Ureter (tissue), 1 donor: Measurements from ENCODE around the gene STARD5. TPM values are rescaled to one million over a fixed set of nuclear protein-coding genes. Genes with fewer than 3 reads are reported as not detected.
"Not testable (repeated sequence)": the region's sequence is repeated elsewhere in the genome, so short reads cannot be mapped to it uniquely, and the experiment has no call there.

Experiments used
- DNase-seq: peaks from one replicate; pipeline ENCODE4 v3.0.0-alpha.2; 2020; ENCODE audit warnings: low spot score
- total RNA-seq: library from RNA; stranded (reverse); gene quantifications from one replicate; pipeline ENCODE4 v1.2.4, GENCODE V29; 2023
- donor health status: DM: yes; HTN: yes; CAD: no.

STARD5 gene
- total RNA-seq: 17.5 TPM

GRCh38 chr15:81323944-81324881 lies at the start of gene STARD5:
TSS of gene STARD5 (minus strand) at chr15:81324141. CDS start at chr15:81324099, 42 bp downstream.
- DNase-seq: peak; percentile 99

GRCh38 chr15:81373176-81373575 lies 49.2 kb upstream of the STARD5 start:
- no peak for DNase-seq

GRCh38 chr15:81372575-81372974 lies 48.6 kb upstream of the STARD5 start:
- no peak for DNase-seq

GRCh38 chr15:81363718-81364500 lies 40.0 kb upstream of the STARD5 start:
- no peak for DNase-seq

GRCh38 chr15:81363276-81363675 lies 39.3 kb upstream of the STARD5 start:
- DNase-seq: no peak

DNA sequence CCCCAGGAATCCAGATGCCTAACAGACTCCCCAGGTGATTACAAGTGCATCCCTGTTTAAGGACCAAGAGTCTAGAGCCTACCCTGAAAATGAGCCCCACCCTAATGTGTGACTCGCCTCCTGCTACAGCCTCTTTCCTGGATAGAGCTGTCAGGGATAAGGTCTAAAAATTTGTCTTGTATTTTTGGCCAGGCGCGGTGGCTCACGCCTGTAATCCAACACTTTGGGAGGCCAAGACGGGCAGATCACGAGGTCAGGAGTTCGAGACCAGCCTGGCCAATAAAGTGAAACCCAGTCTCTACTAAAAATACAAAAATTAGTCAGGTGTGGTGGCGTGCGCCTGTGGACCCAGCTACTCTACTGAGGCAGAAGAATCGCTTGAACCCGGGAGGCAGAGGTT lies 38.8 kb upstream of the STARD5 start:
- DNase-seq: no peak

DNA sequence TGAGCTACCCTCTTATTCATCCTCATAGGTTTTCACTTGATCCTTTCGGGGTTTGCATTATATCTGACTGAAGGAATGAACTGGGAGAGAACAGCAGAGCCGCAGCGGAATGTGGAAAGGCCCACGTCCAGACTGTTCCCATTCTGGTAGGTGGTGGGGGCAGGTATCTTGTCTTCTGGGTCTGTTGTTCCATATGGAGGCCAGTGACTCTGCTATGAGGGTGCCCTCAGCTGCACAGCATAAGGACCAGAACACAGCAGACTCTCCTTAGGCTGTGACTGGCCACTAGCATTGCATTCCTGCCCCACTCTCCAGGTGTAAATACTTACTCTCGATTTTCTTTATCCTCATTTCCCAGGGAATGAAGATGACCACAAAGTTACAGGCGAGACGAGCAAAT lies 38.0 kb upstream of the STARD5 start:
- no peak for DNase-seq

DNA sequence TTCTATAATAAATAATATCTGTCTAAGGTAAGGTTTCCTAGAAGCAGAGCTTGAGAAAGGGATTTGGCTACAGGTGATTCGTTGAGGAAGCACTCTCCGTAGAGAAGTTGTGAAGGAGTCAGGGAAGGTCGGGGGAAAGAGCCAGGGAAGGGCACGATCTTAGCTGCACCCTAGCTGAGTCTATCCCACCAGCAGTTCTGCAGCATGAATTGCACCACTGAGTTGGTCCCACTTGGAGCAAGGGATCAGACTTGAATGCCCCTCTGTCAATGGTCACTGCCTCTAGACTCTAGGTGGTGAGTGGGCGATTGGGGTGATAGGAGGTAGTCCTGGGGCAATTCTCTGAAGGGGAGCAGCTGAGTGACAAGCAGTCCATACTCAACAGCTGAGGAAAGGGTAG lies 36.5 kb upstream of the STARD5 start:
- no peak for DNase-seq

GRCh38 chr15:81358248-81358647 lies 34.3 kb upstream of the STARD5 start:
- DNase-seq: no peak

DNA sequence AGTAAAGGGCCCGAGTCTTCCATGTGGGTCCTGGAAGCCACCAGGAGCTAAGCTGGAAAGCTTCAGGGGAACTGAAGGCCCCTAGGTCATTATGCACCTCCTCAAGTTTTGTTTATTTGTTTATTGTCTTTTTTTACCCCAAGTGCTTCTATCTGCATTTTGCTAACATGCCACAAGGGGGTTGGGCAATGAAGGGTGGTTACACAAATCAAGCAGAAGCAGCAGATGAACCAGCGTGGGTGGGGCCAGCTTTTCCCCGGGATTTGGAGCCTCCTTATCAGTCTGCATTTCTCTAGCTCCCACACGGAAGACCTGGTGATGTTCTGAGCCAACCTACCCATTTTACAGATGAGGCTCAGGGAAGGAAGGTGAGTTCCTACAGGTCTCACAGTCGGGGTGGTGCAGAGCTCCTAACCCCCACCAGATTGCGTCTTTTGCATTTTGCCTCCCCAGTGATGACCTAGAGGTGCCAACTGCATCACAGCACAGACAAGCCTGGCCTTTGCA lies 33.3 kb upstream of the STARD5 start:
- DNase-seq: no peak

- no peak for DNase-seq
Observed at GRCh38 chr15:81356252-81356651, 32.3 kb upstream of the STARD5 start.

DNA sequence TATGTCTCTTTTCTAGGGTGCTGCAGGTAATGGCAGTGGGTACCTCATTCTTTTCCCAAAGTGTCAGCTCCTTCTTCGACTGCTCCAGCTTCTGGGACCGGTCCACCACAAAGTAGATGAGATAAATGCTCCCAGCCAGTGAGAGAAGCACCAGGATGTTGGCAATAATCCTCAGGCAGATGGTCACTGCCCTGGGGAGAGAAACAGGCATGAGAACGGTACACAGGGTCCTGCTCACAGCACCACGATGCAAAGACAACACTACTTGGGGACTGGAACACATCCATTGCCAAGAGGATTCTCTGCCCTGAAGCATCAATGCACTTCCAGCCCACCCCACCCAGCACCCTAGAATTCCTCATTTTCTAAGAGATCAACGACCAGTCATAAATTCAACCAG lies 27.7 kb upstream of the STARD5 start:
- DNase-seq: no peak

GRCh38 chr15:81349271-81349670 lies 25.3 kb upstream of the STARD5 start:
- no peak for DNase-seq

DNA sequence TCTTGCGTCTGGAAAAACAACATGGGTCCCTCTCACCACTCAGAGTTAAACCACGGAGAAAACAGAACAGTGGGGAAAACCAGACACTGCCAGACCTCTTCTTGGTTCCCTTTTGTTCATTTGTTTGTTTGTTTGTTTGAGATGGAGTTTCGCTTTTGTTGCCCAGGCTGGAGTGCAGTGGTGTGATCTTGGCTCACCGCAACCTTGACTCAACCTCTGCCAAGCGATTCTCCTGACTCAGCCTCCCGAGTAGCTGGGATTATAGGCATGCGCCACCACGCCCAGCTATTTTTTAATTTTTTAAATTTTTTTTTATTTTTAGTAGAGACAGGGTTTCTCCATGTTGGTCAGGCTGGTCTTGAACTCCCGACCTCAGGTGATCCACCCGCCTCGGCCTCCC lies 24.8 kb upstream of the STARD5 start:
- DNase-seq: not testable (repeated sequence)

DNA sequence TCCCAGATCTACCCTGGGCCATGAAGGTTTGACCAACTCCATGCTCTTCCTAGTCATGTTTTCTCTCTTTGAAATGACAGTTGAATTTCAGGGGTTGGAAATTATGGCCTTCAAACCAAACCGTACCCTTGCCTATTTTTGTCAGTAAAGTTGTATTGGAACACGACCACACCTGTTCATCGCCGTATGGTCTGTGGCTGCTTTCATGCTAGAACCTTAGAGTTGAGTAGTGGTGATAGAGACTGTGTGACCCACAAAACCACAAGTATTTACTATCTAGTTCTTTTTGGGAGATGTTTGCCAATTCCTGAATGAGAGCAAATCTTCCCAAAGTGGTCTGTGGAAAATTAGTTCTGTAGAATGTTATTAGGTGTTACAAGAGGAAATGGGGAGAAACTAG lies 24.0 kb upstream of the STARD5 start:
- no peak for DNase-seq

- DNase-seq: no peak
Observed at GRCh38 chr15:81346611-81347010, 22.7 kb upstream of the STARD5 start.

GRCh38 chr15:81343371-81343770 lies 19.4 kb upstream of the STARD5 start:
- DNase-seq: no peak

- DNase-seq: peak; percentile 4
Observed at GRCh38 chr15:81341351-81341750, 17.4 kb upstream of the STARD5 start.

- DNase-seq: peak; percentile 19
Observed at GRCh38 chr15:81339851-81340250, 15.9 kb upstream of the STARD5 start.

DNA sequence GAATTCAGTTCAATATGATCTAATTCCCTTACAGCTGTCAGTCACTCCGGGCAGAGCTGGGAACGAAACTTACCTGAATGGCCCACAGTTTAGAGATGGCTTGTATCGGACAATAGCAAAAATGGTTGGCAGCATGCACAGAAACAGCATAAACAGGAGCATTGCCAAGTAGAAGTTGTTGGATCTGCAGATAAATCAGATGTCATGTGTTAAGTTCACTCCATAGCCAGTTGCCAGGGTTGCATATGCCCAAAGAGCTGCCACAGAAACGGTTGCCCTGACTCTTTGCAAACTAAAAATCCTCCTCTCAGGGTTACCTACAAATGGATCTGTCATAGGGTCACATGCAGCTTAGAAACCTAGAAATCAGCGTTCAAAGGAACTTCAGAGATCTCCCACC lies 15.4 kb upstream of the STARD5 start:
- DNase-seq: peak; percentile 19

DNA sequence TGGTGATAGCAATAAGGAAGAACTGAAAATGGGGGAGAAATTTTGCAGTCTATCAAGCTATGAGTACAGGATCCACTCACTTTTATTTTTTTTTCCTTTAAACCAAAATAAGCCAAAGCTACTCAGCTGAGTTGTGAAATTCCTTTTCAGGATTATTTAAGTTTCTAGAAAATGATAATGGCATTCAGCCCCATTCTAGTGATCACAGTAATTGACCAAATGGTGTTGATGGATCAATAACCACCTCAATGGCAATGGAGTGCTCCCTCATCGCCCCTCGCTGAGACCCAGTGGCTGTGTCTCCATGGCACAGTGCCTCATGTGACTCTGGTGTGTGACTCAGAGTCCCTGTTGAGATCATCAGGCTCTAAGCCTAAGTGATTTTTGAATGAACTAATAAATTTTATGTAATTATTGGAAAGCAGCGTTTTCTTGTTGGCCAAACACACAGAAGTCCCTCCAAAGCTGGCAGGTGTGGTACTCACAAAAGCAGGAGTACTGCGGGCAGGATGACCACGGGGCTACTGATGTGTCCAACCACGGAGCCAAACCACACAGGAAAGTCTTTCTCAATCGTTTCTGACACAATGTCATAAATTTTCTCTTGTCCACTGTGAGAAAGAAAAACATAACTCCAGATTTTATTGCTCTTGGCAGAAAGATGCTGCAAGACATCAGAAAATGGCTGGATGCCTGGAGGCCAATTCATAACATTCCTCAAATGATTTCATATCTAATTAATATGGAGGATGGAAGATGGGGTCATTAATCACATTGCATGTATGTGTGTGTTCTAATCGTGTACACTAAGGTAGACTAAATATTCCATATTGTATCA lies 14.4 kb upstream of the STARD5 start:
- peak; percentile 51 for DNase-seq

DNA sequence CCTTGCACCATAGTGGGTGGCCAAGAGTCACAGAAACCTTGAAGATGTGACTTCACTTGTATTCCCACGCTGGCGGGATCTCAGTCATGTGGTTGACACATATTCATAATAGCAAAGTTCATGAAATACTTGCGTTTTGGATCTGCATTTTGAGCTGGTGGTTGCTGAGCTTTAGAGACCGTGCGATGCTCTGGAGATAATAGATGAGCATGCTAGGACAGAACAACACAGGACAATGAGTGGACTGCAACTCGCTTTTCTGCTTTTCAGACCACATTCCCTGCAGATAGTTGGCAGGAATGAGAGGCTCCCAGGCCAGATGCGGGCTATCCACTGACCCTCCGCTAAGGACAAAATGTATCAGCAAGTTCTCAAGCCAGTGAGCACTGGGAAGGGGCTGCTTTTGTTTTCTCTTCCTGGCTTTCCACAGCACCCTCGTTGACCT lies 13.8 kb upstream of the STARD5 start:
- DNase-seq: peak; percentile 29
